Limb (tissue), 2 donors: ENCODE data around the gene BACH2.
"Not testable (repeated sequence)": the region's sequence is repeated elsewhere in the genome, so short reads cannot be mapped to it uniquely, and the experiment has no call there.

Experiments used
- DNase-seq, 2 donors: peaks; one replicate each; pipeline ENCODE4 v3.0.0-alpha.2; 2016; ENCODE audit errors: extremely low spot score in 2 of 2

The BACH2 gene

GRCh38 chr6:90033746-90034271, 262.8 kb downstream of the BACH2 start:
- no peak for DNase-seq

GRCh38 chr6:90032489-90033212, 264.0 kb downstream of the BACH2 start:
- DNase-seq = not testable (repeated sequence)

GRCh38 chr6:90028995-90029635, 267.5 kb downstream of the BACH2 start:
- DNase-seq = no peak

- no peak for DNase-seq
Measured at GRCh38 chr6:90028066-90028778, 268.4 kb downstream of the BACH2 start.

- no peak for DNase-seq
Measured at GRCh38 chr6:90026216-90026615, 270.4 kb downstream of the BACH2 start.

GRCh38 chr6:90025523-90026061, 271.1 kb downstream of the BACH2 start:
- DNase-seq = peak in 1 of 2 donors; percentile 45

- no peak for DNase-seq
Measured at GRCh38 chr6:90024633-90025032, 272.0 kb downstream of the BACH2 start.

GRCh38 chr6:90021711-90022110, 274.9 kb downstream of the BACH2 start:
- no peak for DNase-seq

GRCh38 chr6:90020746-90021145, 275.9 kb downstream of the BACH2 start:
- no peak for DNase-seq

- DNase-seq = no peak
Measured at GRCh38 chr6:90019216-90019615, 277.4 kb downstream of the BACH2 start.

- no peak for DNase-seq
Measured at GRCh38 chr6:90015883-90016282, 280.8 kb downstream of the BACH2 start.

GRCh38 chr6:90008908-90009501, 287.6 kb downstream of the BACH2 start:
- no peak for DNase-seq

- DNase-seq = no peak
Measured at GRCh38 chr6:90008189-90008907, 288.3 kb downstream of the BACH2 start.

- no peak for DNase-seq
Measured at GRCh38 chr6:90005048-90005827, 291.4 kb downstream of the BACH2 start.

- DNase-seq = no peak
Measured at GRCh38 chr6:90004511-90004910, 292.1 kb downstream of the BACH2 start.

- DNase-seq = no peak
Measured at GRCh38 chr6:90003941-90004340, 292.7 kb downstream of the BACH2 start.

GRCh38 chr6:90003069-90003795, 293.4 kb downstream of the BACH2 start:
- no peak for DNase-seq

- DNase-seq = no peak
Measured at GRCh38 chr6:90000864-90001731, 295.5 kb downstream of the BACH2 start.
